Brain microvascular endothelial cell (primary cell): ENCODE data around the gene DNAH12.
A peak's percentile ranks its signal among the peaks of the same experiment; 100 is the strongest.

Experiments used
- DNase-seq: peaks from one replicate; pipeline ENCODE4 v3.0.0-alpha.2; 2020
- H3K27ac ChIP-seq: fragments of 250-450 bp; sonication (Bioruptor Pico); 2 replicates; pipeline ENCODE4 v1.5.1; 2020; ENCODE audit warnings: mild to moderate bottlenecking, moderate library complexity
- H3K27me3 ChIP-seq: fragments of 250-450 bp; sonication (Bioruptor Pico); replicated peaks from 2 replicates; pipeline ENCODE4 v1.5.1; 2020; ENCODE audit warnings: mild to moderate bottlenecking
- H3K36me3 ChIP-seq: fragments of 250-450 bp; sonication (Bioruptor Pico); replicated peaks from 2 replicates; pipeline ENCODE4 v1.5.1; 2020; ENCODE audit warnings: mild to moderate bottlenecking
- H3K4me3 ChIP-seq: 2 replicates; pipeline ENCODE4 v1.5.1; 2011; ENCODE audit warnings: low read depth, mild to moderate bottlenecking, control low read depth, low read length, moderate library complexity
- CTCF ChIP-seq: IDR thresholded peaks from 2 replicates; pipeline ENCODE4 v1.5.1; 2011; ENCODE audit warnings: low read depth, mild to moderate bottlenecking, moderate library complexity, low read length, control low read depth, inconsistent platforms; ENCODE audit errors: missing control alignments
- in situ Hi-C: cut with HindIII; loops from 2 replicates; pipeline ENCODE4 v1.10.0; 2017; ENCODE audit warnings: low sequenced_read_pairs, low pct_ligation_motif_present

DNAH12 gene

GRCh38 chr3:57569859-57570450 is 25.8 kb upstream of the DNAH12 start:
- in situ Hi-C loops, result no loop called here
- Histone ChIP-seq H3K4me3 (no peak overlapping the region), H3K27ac (no peak overlapping the region), H3K36me3 (peaks cover 78% of the 10 kb centered on the region), H3K27me3 (no peaks in the 10 kb centered on the region)
- no peak for DNase-seq
- no peak for TF ChIP-seq CTCF

- no peaks in the 10 kb centered on the region for H3K27me3 ChIP-seq
- DNase-seq, result no peak
- in situ Hi-C loops, result no loop called here
- TF ChIP-seq CTCF, result no peak
- peaks cover 4% of the 10 kb centered on the region for H3K36me3 ChIP-seq
- H3K27ac ChIP-seq, result no peak overlapping the region
- H3K4me3 ChIP-seq, result no peak overlapping the region
Observed at GRCh38 chr3:57559526-57559925, 15.4 kb upstream of the DNAH12 start.

GRCh38 chr3:57557085-57557537 is 13.0 kb upstream of the DNAH12 start:
- H3K36me3 ChIP-seq, result peaks cover 4% of the 10 kb centered on the region
- TF ChIP-seq CTCF, result no peak
- H3K27me3 ChIP-seq, result no peaks in the 10 kb centered on the region
- in situ Hi-C loops, result no loop called here
- peak overlapping the region; percentile 85 for H3K27ac ChIP-seq
- H3K4me3 ChIP-seq, result peak overlapping the region; percentile 92
- DNase-seq, result peak; percentile 34

GRCh38 chr3:57556459-57557084 is 12.4 kb upstream of the DNAH12 start:
- in situ Hi-C loops, result no loop called here
- Histone ChIP-seq H3K36me3 (peaks cover 4% of the 10 kb centered on the region), H3K27me3 (no peaks in the 10 kb centered on the region), H3K4me3 (peak overlapping the region; percentile 92), H3K27ac (peak overlapping the region; percentile 85)
- DNase-seq, result no peak
- no peak for TF ChIP-seq CTCF

- peaks cover 4% of the 10 kb centered on the region for H3K36me3 ChIP-seq
- peak; percentile 86 for DNase-seq
- H3K27ac ChIP-seq, result peak within 1 kb of the TSS; percentile 85
- peak; percentile 11 for TF ChIP-seq CTCF
- H3K27me3 ChIP-seq, result no peaks in the 10 kb centered on the region
- in situ Hi-C loops, result no loop called here
- H3K4me3 ChIP-seq, result peak within 1 kb of the TSS; percentile 92
Observed at GRCh38 chr3:57555738-57556458, 11.8 kb upstream of the DNAH12 start, which contains the start of gene PDE12. Gene PDE12 (plus strand): TSS chr3:57556274. CDS start chr3:57556380, 106 bp downstream.
